Measurements from ENCODE around the gene PLA2G1B. TPM values are rescaled to one million over a fixed set of nuclear protein-coding genes. Genes with fewer than 3 reads are reported as not detected.

Gene PLA2G1B
- total and polyA plus RNA-seq, 2 of the 13 experiments (the other 11 are each of a cell fraction or from before 2014, with no cell fraction given) = 0.33 to 1.4 TPM

DNA sequence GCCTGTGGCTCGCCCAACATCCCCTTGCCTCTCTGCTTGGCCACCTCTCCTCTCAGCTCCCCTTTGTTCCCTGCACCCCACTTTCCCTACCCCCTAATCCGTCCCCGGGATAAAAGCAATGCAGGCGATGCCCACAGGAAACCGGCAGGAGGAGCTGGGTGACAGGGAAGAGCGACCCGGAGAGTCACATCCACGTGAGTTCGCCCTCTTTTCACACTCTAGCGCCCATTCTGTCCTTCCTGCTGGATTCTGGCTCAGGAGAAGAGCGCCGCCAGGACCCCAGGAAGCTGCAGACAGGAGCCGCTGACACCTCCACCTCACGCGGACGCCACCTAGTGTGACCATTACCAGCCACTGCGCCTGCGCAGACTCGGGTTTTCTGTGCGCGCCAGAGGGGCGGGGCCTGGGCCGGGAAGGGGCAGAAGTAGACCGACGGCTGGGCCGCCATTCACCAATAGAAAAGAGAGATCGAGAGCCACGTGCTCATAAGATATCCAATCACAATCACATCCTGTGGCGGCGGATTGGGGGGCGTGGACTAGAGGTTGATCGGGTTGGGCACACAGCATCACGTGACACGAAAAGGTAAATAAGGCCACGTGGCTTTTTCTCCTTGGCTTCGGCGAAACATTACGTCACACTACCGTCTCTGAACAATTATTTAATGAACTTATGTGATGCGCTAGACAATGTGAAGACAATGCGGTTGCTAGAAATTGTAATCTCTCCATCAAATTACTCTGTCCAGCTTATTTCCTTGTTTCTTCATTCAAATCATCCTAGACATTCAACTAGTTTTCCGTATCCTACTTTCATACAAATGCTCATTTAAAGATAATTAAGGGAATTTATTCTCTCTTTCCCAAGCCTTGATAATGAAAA is 10.1 kb downstream of the PLA2G1B start (continued):
- TF ChIP-seq, protein P1, sequence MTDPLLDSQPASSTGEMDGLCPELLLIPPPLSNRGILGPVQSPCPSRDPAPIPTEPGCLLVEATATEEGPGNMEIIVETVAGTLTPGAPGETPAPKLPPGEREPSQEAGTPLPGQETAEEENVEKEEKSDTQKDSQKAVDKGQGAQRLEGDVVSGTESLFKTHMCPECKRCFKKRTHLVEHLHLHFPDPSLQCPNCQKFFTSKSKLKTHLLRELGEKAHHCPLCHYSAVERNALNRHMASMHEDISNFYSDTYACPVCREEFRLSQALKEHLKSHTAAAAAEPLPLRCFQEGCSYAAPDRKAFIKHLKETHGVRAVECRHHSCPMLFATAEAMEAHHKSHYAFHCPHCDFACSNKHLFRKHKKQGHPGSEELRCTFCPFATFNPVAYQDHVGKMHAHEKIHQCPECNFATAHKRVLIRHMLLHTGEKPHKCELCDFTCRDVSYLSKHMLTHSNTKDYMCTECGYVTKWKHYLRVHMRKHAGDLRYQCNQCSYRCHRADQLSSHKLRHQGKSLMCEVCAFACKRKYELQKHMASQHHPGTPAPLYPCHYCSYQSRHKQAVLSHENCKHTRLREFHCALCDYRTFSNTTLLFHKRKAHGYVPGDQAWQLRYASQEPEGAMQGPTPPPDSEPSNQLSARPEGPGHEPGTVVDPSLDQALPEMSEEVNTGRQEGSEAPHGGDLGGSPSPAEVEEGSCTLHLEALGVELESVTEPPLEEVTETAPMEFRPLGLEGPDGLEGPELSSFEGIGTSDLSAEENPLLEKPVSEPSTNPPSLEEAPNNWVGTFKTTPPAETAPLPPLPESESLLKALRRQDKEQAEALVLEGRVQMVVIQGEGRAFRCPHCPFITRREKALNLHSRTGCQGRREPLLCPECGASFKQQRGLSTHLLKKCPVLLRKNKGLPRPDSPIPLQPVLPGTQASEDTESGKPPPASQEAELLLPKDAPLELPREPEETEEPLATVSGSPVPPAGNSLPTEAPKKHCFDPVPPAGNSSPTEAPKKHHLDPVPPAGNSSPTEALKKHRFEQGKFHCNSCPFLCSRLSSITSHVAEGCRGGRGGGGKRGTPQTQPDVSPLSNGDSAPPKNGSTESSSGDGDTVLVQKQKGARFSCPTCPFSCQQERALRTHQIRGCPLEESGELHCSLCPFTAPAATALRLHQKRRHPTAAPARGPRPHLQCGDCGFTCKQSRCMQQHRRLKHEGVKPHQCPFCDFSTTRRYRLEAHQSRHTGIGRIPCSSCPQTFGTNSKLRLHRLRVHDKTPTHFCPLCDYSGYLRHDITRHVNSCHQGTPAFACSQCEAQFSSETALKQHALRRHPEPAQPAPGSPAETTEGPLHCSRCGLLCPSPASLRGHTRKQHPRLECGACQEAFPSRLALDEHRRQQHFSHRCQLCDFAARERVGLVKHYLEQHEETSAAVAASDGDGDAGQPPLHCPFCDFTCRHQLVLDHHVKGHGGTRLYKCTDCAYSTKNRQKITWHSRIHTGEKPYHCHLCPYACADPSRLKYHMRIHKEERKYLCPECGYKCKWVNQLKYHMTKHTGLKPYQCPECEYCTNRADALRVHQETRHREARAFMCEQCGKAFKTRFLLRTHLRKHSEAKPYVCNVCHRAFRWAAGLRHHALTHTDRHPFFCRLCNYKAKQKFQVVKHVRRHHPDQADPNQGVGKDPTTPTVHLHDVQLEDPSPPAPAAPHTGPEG (CRISPR knock-in tag; IDR thresholded peaks at IDR 0.05) = peak; percentile 74; the same call in 1 of the 2 replicates
- TF ChIP-seq MIER2 (CRISPR knock-in tag; IDR thresholded peaks at IDR 0.05) (0 out of 2 replicates have a peak, but pooled peaks have one; percentile 11), KLF16 (CRISPR knock-in tag; IDR thresholded peaks at IDR 0.05) (peak; percentile 27 to 54; a peak in 2 of 4 replicates), CBX2 (IDR thresholded peaks at IDR 0.05; ENCODE audit: low read depth, low read length) (no peak), CBX2 (CRISPR knock-in tag; IDR thresholded peaks at IDR 0.05; ENCODE audit: low read depth) (no peak), ZNF670 (CRISPR knock-in tag; IDR thresholded peaks at IDR 0.05; ENCODE audit: borderline replicate concordance) (peak; percentile 73; the same call in 1 of the 2 replicates), ZNF724P (CRISPR knock-in tag; IDR thresholded peaks at IDR 0.05; ENCODE audit: borderline replicate concordance) (0 out of 2 replicates have a peak, but pooled peaks have one; percentile 65), FOXA3 (CRISPR knock-in tag; IDR thresholded peaks at IDR 0.05) (peak; percentile 99), ZNF891 (CRISPR knock-in tag; IDR thresholded peaks at IDR 0.05) (peak; percentile 62; the same call in 1 of the 2 replicates), KLF6 (CRISPR knock-in tag; IDR thresholded peaks at IDR 0.05) (peak; percentile 52; the same call in 1 of the 2 replicates), ZNF761 (CRISPR knock-in tag; conservative IDR thresholded peaks at IDR 0.05) (peak; percentile 84), KMT2B (CRISPR knock-in tag; IDR thresholded peaks at IDR 0.05) (peak; percentile 75; the same call in 1 of the 2 replicates), ZNF235 (CRISPR knock-in tag; IDR thresholded peaks at IDR 0.05; ENCODE audit: borderline replicate concordance) (no peak), ZNF501 (CRISPR knock-in tag; IDR thresholded peaks at IDR 0.05) (peak; percentile 92), ZKSCAN1 (IDR thresholded peaks at IDR 0.05; ENCODE audit: low read length) (no peak), ZSCAN9 (CRISPR knock-in tag; IDR thresholded peaks at IDR 0.05; ENCODE audit: borderline replicate concordance) (peak; percentile 66; the same call in 1 of the 2 replicates), NFKB2 (CRISPR knock-in tag; IDR thresholded peaks at IDR 0.05; ENCODE audit: borderline replicate concordance) (peak; percentile 72; the same call in 1 of the 2 replicates), SNAI1 (CRISPR knock-in tag; IDR thresholded peaks at IDR 0.05; ENCODE audit: borderline replicate concordance) (no peak), SIN3A (IDR thresholded peaks at IDR 0.05; ENCODE audit: borderline replicate concordance, low read depth, low read length) (peak; percentile 71)
- TF ChIP-seq, protein P2, sequence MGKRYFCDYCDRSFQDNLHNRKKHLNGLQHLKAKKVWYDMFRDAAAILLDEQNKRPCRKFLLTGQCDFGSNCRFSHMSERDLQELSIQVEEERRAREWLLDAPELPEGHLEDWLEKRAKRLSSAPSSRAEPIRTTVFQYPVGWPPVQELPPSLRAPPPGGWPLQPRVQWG (CRISPR knock-in tag; IDR thresholded peaks at IDR 0.05; ENCODE audit: borderline replicate concordance, low read depth) = no peak
- TF ChIP-seq, protein P3, sequence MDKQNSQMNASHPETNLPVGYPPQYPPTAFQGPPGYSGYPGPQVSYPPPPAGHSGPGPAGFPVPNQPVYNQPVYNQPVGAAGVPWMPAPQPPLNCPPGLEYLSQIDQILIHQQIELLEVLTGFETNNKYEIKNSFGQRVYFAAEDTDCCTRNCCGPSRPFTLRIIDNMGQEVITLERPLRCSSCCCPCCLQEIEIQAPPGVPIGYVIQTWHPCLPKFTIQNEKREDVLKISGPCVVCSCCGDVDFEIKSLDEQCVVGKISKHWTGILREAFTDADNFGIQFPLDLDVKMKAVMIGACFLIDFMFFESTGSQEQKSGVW (CRISPR knock-in tag; IDR thresholded peaks at IDR 0.05; ENCODE audit: borderline replicate concordance) = no peak
